Panc1 (cell line): ENCODE data around the gene CCNG2.

Experiments used
- TF ChIP-seq, protein P1 (sequence below), 2 experiments: IDR thresholded peaks; 2 replicates each; pipeline ENCODE4 v1.6.1; 2011 to 2012; ENCODE audit warnings: low read depth in 2 of 2, control low read depth in 1 of 2, low read length in 1 of 2, mild to moderate bottlenecking in 1 of 2, moderate library complexity in 1 of 2; ENCODE audit not compliant: insufficient read depth in 1 of 2
- TF ChIP-seq, protein P2 (sequence below): fragments of 450-650 bp; IDR thresholded peaks from 2 replicates; pipeline ENCODE4 v1.5.1; 2017; ENCODE audit warnings: mild to moderate bottlenecking

DNA sequence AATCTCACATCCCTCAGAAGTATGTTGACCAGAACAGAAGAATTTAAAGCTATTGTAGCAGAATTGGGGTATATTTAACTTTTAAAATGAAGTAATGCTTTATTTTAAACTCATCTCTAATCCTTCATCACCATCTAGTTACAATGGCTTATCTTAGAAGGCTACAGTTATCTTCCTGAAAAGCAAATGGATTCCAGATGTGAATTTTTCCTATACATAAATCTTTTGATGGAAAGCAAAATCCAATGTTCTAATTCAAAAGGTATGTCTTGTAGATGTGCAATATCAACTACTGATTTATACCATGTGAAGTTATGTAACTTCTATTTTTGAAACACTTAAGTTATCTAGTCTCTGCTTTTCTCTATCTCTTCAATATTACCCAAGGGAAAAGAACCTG lies 47.6 kb downstream of the CCNG2 start:
- TF ChIP-seq, protein P1, sequence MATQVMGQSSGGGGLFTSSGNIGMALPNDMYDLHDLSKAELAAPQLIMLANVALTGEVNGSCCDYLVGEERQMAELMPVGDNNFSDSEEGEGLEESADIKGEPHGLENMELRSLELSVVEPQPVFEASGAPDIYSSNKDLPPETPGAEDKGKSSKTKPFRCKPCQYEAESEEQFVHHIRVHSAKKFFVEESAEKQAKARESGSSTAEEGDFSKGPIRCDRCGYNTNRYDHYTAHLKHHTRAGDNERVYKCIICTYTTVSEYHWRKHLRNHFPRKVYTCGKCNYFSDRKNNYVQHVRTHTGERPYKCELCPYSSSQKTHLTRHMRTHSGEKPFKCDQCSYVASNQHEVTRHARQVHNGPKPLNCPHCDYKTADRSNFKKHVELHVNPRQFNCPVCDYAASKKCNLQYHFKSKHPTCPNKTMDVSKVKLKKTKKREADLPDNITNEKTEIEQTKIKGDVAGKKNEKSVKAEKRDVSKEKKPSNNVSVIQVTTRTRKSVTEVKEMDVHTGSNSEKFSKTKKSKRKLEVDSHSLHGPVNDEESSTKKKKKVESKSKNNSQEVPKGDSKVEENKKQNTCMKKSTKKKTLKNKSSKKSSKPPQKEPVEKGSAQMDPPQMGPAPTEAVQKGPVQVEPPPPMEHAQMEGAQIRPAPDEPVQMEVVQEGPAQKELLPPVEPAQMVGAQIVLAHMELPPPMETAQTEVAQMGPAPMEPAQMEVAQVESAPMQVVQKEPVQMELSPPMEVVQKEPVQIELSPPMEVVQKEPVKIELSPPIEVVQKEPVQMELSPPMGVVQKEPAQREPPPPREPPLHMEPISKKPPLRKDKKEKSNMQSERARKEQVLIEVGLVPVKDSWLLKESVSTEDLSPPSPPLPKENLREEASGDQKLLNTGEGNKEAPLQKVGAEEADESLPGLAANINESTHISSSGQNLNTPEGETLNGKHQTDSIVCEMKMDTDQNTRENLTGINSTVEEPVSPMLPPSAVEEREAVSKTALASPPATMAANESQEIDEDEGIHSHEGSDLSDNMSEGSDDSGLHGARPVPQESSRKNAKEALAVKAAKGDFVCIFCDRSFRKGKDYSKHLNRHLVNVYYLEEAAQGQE (IDR thresholded peaks at IDR 0.05; ENCODE audit: insufficient read depth in 1 of 2, low read depth in 2 of 2, low read length in 1 of 2): no peak
- TF ChIP-seq, protein P2, sequence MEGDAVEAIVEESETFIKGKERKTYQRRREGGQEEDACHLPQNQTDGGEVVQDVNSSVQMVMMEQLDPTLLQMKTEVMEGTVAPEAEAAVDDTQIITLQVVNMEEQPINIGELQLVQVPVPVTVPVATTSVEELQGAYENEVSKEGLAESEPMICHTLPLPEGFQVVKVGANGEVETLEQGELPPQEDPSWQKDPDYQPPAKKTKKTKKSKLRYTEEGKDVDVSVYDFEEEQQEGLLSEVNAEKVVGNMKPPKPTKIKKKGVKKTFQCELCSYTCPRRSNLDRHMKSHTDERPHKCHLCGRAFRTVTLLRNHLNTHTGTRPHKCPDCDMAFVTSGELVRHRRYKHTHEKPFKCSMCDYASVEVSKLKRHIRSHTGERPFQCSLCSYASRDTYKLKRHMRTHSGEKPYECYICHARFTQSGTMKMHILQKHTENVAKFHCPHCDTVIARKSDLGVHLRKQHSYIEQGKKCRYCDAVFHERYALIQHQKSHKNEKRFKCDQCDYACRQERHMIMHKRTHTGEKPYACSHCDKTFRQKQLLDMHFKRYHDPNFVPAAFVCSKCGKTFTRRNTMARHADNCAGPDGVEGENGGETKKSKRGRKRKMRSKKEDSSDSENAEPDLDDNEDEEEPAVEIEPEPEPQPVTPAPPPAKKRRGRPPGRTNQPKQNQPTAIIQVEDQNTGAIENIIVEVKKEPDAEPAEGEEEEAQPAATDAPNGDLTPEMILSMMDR: no peak
